Measurements from ENCODE around the gene SEMA6B.

DNA sequence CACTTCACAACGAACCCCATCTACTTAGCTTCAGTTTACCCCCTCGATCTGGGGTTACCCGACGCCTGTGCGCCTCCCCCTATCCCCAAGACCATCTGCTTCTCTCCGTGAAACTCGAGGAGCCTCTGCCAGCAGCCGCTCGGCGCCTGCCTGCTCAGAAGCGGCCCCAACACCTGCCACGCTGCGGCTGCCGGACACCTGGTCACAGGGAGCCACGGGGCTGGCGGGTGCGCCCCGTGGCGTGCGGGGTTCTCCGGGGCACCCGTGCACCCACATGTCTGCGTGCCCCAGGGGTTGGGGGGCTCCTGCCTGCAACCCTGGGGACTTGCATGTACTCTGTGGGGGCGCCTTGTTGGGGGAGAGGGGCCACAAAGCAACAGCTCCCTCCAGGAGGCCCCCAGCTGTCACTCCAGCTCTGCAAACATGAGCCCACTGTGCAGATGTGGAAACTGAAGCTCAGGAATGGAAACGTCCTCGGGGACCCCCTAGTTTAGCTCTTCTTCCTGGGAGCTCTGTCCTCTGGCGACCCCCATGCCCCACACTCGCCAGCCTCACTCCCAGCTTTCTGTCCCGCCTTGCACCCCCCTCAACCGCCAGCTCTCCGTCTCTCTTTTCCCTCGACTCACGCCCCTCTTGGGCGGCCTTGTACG is 7.0 kb upstream of the SEMA6B start:
- TF ChIP-seq, protein P1, sequence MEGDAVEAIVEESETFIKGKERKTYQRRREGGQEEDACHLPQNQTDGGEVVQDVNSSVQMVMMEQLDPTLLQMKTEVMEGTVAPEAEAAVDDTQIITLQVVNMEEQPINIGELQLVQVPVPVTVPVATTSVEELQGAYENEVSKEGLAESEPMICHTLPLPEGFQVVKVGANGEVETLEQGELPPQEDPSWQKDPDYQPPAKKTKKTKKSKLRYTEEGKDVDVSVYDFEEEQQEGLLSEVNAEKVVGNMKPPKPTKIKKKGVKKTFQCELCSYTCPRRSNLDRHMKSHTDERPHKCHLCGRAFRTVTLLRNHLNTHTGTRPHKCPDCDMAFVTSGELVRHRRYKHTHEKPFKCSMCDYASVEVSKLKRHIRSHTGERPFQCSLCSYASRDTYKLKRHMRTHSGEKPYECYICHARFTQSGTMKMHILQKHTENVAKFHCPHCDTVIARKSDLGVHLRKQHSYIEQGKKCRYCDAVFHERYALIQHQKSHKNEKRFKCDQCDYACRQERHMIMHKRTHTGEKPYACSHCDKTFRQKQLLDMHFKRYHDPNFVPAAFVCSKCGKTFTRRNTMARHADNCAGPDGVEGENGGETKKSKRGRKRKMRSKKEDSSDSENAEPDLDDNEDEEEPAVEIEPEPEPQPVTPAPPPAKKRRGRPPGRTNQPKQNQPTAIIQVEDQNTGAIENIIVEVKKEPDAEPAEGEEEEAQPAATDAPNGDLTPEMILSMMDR (tag by site-specific recombination; IDR thresholded peaks at IDR 0.05): no peak
- TF ChIP-seq, protein P2, sequence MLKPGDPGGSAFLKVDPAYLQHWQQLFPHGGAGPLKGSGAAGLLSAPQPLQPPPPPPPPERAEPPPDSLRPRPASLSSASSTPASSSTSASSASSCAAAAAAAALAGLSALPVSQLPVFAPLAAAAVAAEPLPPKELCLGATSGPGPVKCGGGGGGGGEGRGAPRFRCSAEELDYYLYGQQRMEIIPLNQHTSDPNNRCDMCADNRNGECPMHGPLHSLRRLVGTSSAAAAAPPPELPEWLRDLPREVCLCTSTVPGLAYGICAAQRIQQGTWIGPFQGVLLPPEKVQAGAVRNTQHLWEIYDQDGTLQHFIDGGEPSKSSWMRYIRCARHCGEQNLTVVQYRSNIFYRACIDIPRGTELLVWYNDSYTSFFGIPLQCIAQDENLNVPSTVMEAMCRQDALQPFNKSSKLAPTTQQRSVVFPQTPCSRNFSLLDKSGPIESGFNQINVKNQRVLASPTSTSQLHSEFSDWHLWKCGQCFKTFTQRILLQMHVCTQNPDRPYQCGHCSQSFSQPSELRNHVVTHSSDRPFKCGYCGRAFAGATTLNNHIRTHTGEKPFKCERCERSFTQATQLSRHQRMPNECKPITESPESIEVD (tag by site-specific recombination; IDR thresholded peaks at IDR 0.05): no peak

Data from HEK293 (cell line).